ENCODE results near the gene PCDHB1.

The PCDHB1 gene

GRCh38 chr5:141050622-141051520 is at the start of gene PCDHB1:
TSS of gene PCDHB1 (plus strand) at chr5:141051374. CDS start at chr5:141051471, 97 bp downstream.
- peak within 1 kb of the TSS; percentile 90 for H3K4me3 Mint-ChIP-seq
- peak; percentile 16 for DNase-seq
- H3K27ac Mint-ChIP-seq = no peak within 1 kb of the TSS
- peaks cover 58% of the 10 kb centered on the region for H3K27me3 Mint-ChIP-seq (ENCODE audit: low read depth, poor library complexity)
- H3K9me3 Mint-ChIP-seq = peaks cover 6% of the 10 kb centered on the region
- H3K36me3 Mint-ChIP-seq (ENCODE audit: low read depth) = no peaks in the 10 kb centered on the region
- no peak for TF ChIP-seq CTCF (IDR thresholded peaks at IDR 0.05)
- peaks cover 13% of the 10 kb centered on the region for H3K4me1 Mint-ChIP-seq

- peak; percentile 43 for DNase-seq
- Mint-ChIP-seq H3K4me1 (peaks cover 30% of the 10 kb centered on the region), H3K4me3 (peak overlapping the region; percentile 91), H3K27ac (peak overlapping the region; percentile 50), H3K27me3 (ENCODE audit: low read depth, poor library complexity) (peaks cover 6% of the 10 kb centered on the region), H3K36me3 (ENCODE audit: low read depth) (peaks cover 4% of the 10 kb centered on the region), H3K9me3 (no peaks in the 10 kb centered on the region)
- TF ChIP-seq CTCF (IDR thresholded peaks at IDR 0.05) = no peak
Observed at GRCh38 chr5:141001446-141001843, 49.7 kb upstream of the PCDHB1 start.

- peaks cover 4% of the 10 kb centered on the region for H3K36me3 Mint-ChIP-seq (ENCODE audit: low read depth)
- H3K27ac Mint-ChIP-seq = peak overlapping the region; percentile 50
- peaks cover 6% of the 10 kb centered on the region for H3K27me3 Mint-ChIP-seq (ENCODE audit: low read depth, poor library complexity)
- peaks cover 30% of the 10 kb centered on the region for H3K4me1 Mint-ChIP-seq
- DNase-seq = peak; percentile 54
- no peak for TF ChIP-seq CTCF (IDR thresholded peaks at IDR 0.05)
- H3K9me3 Mint-ChIP-seq = no peaks in the 10 kb centered on the region
- peak overlapping the region; percentile 91 for H3K4me3 Mint-ChIP-seq
Observed at GRCh38 chr5:141001844-141002604, 49.1 kb upstream of the PCDHB1 start.

- TF ChIP-seq CTCF (IDR thresholded peaks at IDR 0.05) = no peak
- Mint-ChIP-seq H3K36me3 (ENCODE audit: low read depth) (peaks cover 4% of the 10 kb centered on the region), H3K27ac (no peak overlapping the region), H3K4me3 (peak overlapping the region; percentile 91), H3K27me3 (ENCODE audit: low read depth, poor library complexity) (peaks cover 6% of the 10 kb centered on the region), H3K4me1 (peaks cover 30% of the 10 kb centered on the region), H3K9me3 (no peaks in the 10 kb centered on the region)
- DNase-seq = no peak
Observed at GRCh38 chr5:141002605-141002965, 48.6 kb upstream of the PCDHB1 start.

- TF ChIP-seq CTCF (IDR thresholded peaks at IDR 0.05) = no peak
- Mint-ChIP-seq H3K4me3 (no peak overlapping the region), H3K36me3 (ENCODE audit: low read depth) (peaks cover 4% of the 10 kb centered on the region), H3K4me1 (peaks cover 30% of the 10 kb centered on the region), H3K27me3 (ENCODE audit: low read depth, poor library complexity) (peaks cover 6% of the 10 kb centered on the region), H3K27ac (no peak overlapping the region), H3K9me3 (no peaks in the 10 kb centered on the region)
- DNase-seq = no peak
Observed at GRCh38 chr5:141003031-141003430, 48.1 kb upstream of the PCDHB1 start.

Measured in nephron progenitor cell (in vitro differentiated cells).